H1 (cell line): ENCODE measurements around the gene RNF144A. TPM values are rescaled to one million over a fixed set of nuclear protein-coding genes. Genes with fewer than 3 reads are reported as not detected.

Source experiments
- CTCF ChIA-PET: fragments of 300-600 bp; sonication (Branson Sonifier 250); formaldehyde crosslinking; loops from one replicate; lab custom pipeline; 2021; ENCODE audit not compliant: partially characterized antibody; lab: Charles Lee
- POLR2A ChIA-PET: fragments of 300-600 bp; sonication (Branson Sonifier 250); formaldehyde crosslinking; loops from one replicate; lab custom pipeline; 2021; ENCODE audit warnings: inconsistent platforms; ENCODE audit not compliant: partially characterized antibody; lab: Charles Lee
- DNase-seq, 2 experiments: peaks; one replicate each; pipeline versions ENCODE4 v3.0.0 to v3.0.0-alpha.2; 2010 to 2022; ENCODE audit warnings: low spot score in 2 of 2, low read depth in 1 of 2, mixed read lengths in 1 of 2
- FAIRE-seq: peaks from 2 replicates; lab custom pipeline; 2011; peaks lifted over from hg19 to GRCh38; lab: Jason Lieb, UNC
- H2AFZ ChIP-seq: 2 replicates; pipeline ENCODE4 v1.8.1; 2012; ENCODE audit warnings: low read length, inconsistent platforms
- H2AK5ac ChIP-seq: 2 replicates; pipeline ENCODE4 v1.6.1; 2013; ENCODE audit warnings: low read depth, low read length
- H2BK120ac ChIP-seq: replicated peaks from 2 replicates; pipeline ENCODE3; 2013; ENCODE audit warnings: low read depth, low read length, inconsistent platforms
- H2BK12ac ChIP-seq: 2 replicates; pipeline ENCODE4 v1.6.1; 2013; ENCODE audit warnings: low read depth, low read length
- H2BK15ac ChIP-seq: 2 replicates; pipeline ENCODE4 v1.6.1; 2013; ENCODE audit warnings: low read length
- H2BK20ac ChIP-seq: 2 replicates; pipeline ENCODE4 v1.6.1; 2013; ENCODE audit warnings: low read length
- H2BK5ac ChIP-seq: 2 replicates; pipeline ENCODE4 v1.6.1; 2013; ENCODE audit warnings: low read depth, low read length
- H3K14ac ChIP-seq: 2 replicates; pipeline ENCODE4 v1.6.1; 2013; ENCODE audit warnings: inconsistent platforms; ENCODE audit not compliant: insufficient read length
- H3K18ac ChIP-seq: 2 replicates; pipeline ENCODE4 v1.6.1; 2013; ENCODE audit warnings: low read length; ENCODE audit errors: extremely low read depth
- H3K23ac ChIP-seq: 2 replicates; pipeline ENCODE4 v1.6.1; 2013; ENCODE audit warnings: inconsistent platforms; ENCODE audit not compliant: insufficient read length
- H3K23me2 ChIP-seq: 2 replicates; pipeline ENCODE4 v1.6.1; 2013; ENCODE audit warnings: low read depth, low read length
- H3K27ac ChIP-seq: 2 replicates; pipeline ENCODE4 v1.6.1; 2011; ENCODE audit warnings: low read depth, low read length, inconsistent platforms
- H3K27me3 ChIP-seq, 4 experiments: replicated peaks in 1 of 4; 1 replicate in 1 of 4; 2 replicates in 3 of 4; pipeline versions ENCODE4 v1.6.1 to v1.8.1; 2011 to 2013; ENCODE audit warnings: low read length in 3 of 4, mild to moderate bottlenecking in 3 of 4, inconsistent platforms in 2 of 4, mixed read lengths in 2 of 4, moderate library complexity in 1 of 4; ENCODE audit not compliant: control insufficient read depth in 3 of 4, insufficient read depth in 3 of 4; ENCODE audit errors: extremely low read depth in 1 of 4
- H3K36me3 ChIP-seq, 4 experiments: 2 replicates each; pipeline versions ENCODE4 v1.6.1 to v1.8.1; 2011 to 2013; ENCODE audit warnings: mild to moderate bottlenecking in 4 of 4, low read length in 3 of 4, moderate library complexity in 2 of 4, control low read depth in 1 of 4, inconsistent platforms in 1 of 4; ENCODE audit not compliant: insufficient read depth in 4 of 4, control insufficient read depth in 2 of 4
- H3K4ac ChIP-seq: replicated peaks from 2 replicates; pipeline ENCODE3; 2013; ENCODE audit warnings: low read length, low read depth, mixed read lengths, inconsistent platforms; ENCODE audit not compliant: insufficient read length
- H3K4me1 ChIP-seq, 4 experiments: replicated peaks in 1 of 4; 1 replicate in 1 of 4; 2 replicates in 3 of 4; pipeline versions ENCODE4 v1.6.1 to v1.8.1; 2011 to 2013; ENCODE audit warnings: low read length in 3 of 4, inconsistent platforms in 2 of 4, mixed read lengths in 1 of 4; ENCODE audit not compliant: insufficient read depth in 4 of 4, control insufficient read depth in 3 of 4
- H3K4me2 ChIP-seq, 2 experiments: 2 replicates each; pipeline versions ENCODE4 v1.6.1 to v1.8.1; 2011 to 2013; ENCODE audit warnings: low read depth in 2 of 2, low read length in 2 of 2, control low read depth in 1 of 2, inconsistent platforms in 1 of 2, mild to moderate bottlenecking in 1 of 2; ENCODE audit not compliant: insufficient read depth in 1 of 2
- H3K4me3 ChIP-seq, 4 experiments: fragments of 200-600, 300-600 bp in 1 of 4; sonication (generic), shearing (Covaris generic), sonication (Bioruptor Twin) in 1 of 4; 2 replicates each; pipeline versions ENCODE4 v1.5.1 to v1.8.1; 2011 to 2016; ENCODE audit warnings: low read length in 4 of 4, low read depth in 3 of 4, control low read depth in 2 of 4, inconsistent platforms in 2 of 4, mild to moderate bottlenecking in 2 of 4, mixed read lengths in 1 of 4, moderate library complexity in 1 of 4; ENCODE audit not compliant: insufficient read depth in 2 of 4; ENCODE audit errors: extremely low read depth in 1 of 4
- H3K56ac ChIP-seq: replicated peaks from 2 replicates; pipeline ENCODE3; 2013; ENCODE audit warnings: low read depth, mild to moderate bottlenecking, mixed read lengths, low read length, inconsistent platforms; ENCODE audit not compliant: insufficient read length
- H3K79me1 ChIP-seq: 2 replicates; pipeline ENCODE4 v1.6.1; 2013; ENCODE audit warnings: low read depth, low read length, control low read depth
- H3K79me2 ChIP-seq, 2 experiments: 2 replicates each; pipeline versions ENCODE4 v1.6.1 to v1.8.1; 2012 to 2013; ENCODE audit warnings: low read length in 2 of 2, mild to moderate bottlenecking in 2 of 2, inconsistent platforms in 1 of 2; ENCODE audit not compliant: insufficient read depth in 2 of 2, control insufficient read depth in 1 of 2
- H3K9ac ChIP-seq, 4 experiments: replicated peaks in 1 of 4; 1 replicate in 1 of 4; 2 replicates in 3 of 4; pipeline versions ENCODE4 v1.6.1 to v1.8.1; 2011 to 2013; ENCODE audit warnings: low read depth in 3 of 4, low read length in 3 of 4, control low read depth in 2 of 4, mild to moderate bottlenecking in 2 of 4, moderate library complexity in 2 of 4, inconsistent platforms in 1 of 4; ENCODE audit errors: extremely low read depth in 1 of 4
- H3K9me3 ChIP-seq, 2 experiments: 2 replicates each; pipeline versions ENCODE4 v1.6.1 to v1.8.1; 2012 to 2013; ENCODE audit warnings: mild to moderate bottlenecking in 2 of 2, moderate library complexity in 2 of 2, control low read depth in 1 of 2, inconsistent platforms in 1 of 2, low read depth in 1 of 2, low read length in 1 of 2, mixed read lengths in 1 of 2; ENCODE audit not compliant: insufficient read depth in 2 of 2
- H4K20me1 ChIP-seq, 2 experiments: replicated peaks in 1 of 2; 2 replicates each; pipeline versions ENCODE3 to v1.8.1; 2011 to 2013; ENCODE audit warnings: inconsistent platforms in 2 of 2, low read length in 2 of 2, mild to moderate bottlenecking in 1 of 2; ENCODE audit not compliant: insufficient read depth in 2 of 2, control insufficient read depth in 1 of 2
- H4K5ac ChIP-seq: 2 replicates; pipeline ENCODE4 v1.6.1; 2013; ENCODE audit warnings: low read length, low read depth, mixed read lengths, inconsistent platforms; ENCODE audit not compliant: insufficient read length
- H4K8ac ChIP-seq: 2 replicates; pipeline ENCODE4 v1.8.0; 2013; ENCODE audit warnings: mild to moderate bottlenecking, moderate library complexity, low read length, inconsistent platforms; ENCODE audit not compliant: insufficient read depth; ENCODE audit errors: extremely low read depth
- H4K91ac ChIP-seq: replicated peaks from 2 replicates; pipeline ENCODE3; 2013; ENCODE audit warnings: low read length, mixed read lengths, inconsistent platforms; ENCODE audit not compliant: insufficient read length
- ATF3 ChIP-seq: IDR thresholded peaks from 2 replicates; pipeline ENCODE4 v1.6.1; 2011; ENCODE audit warnings: low read depth, mild to moderate bottlenecking, low read length; ENCODE audit not compliant: insufficient read depth
- BACH1 ChIP-seq: IDR thresholded peaks from 2 replicates; pipeline ENCODE4 v1.6.1; 2012; ENCODE audit warnings: low read length, improper control_type of control experiment
- HDAC6 ChIP-seq: IDR thresholded peaks from one replicate; pipeline ENCODE4 v1.7.1; 2012; ENCODE audit warnings: low read depth, mild to moderate bottlenecking, inconsistent platforms, low read length, moderate library complexity
- MAFK ChIP-seq: IDR thresholded peaks from 2 replicates; pipeline ENCODE4 v1.6.1; 2012; ENCODE audit warnings: low read depth, mild to moderate bottlenecking, improper control_type of control experiment, low read length
- RAD21 ChIP-seq, 2 experiments: IDR thresholded peaks in 1 of 2; conservative IDR thresholded peaks in 1 of 2; 2 replicates each; pipeline ENCODE4 v1.6.1; 2011; ENCODE audit warnings: low read depth in 2 of 2, low read length in 2 of 2, improper control_type of control experiment in 1 of 2, inconsistent platforms in 1 of 2, mild to moderate bottlenecking in 1 of 2, moderate library complexity in 1 of 2
- SIX5 ChIP-seq: IDR thresholded peaks from 2 replicates; pipeline ENCODE4 v1.6.1; 2011; ENCODE audit warnings: mild to moderate bottlenecking, low read depth, low read length
- TAF7 ChIP-seq: optimal IDR thresholded peaks from 2 replicates; pipeline ENCODE3; 2011; ENCODE audit warnings: low read depth, mild to moderate bottlenecking, inconsistent platforms, low read length, moderate library complexity, borderline replicate concordance
- WGBS, 2 experiments: shearing (Covaris generic) in 1 of 2; methylation state at CpG; one replicate each; pipeline versions ENCODE4 v1.1.6 to v1.1.7; 2013 to 2015; ENCODE audit warnings: low lambda C conversion rate in 2 of 2, mixed read lengths in 2 of 2, inconsistent platforms in 1 of 2, low coverage in 1 of 2, missing lambda C conversion rate in 1 of 2; ENCODE audit not compliant: insufficient replicate concordance in 2 of 2, insufficient coverage in 1 of 2, insufficient read length in 1 of 2; ENCODE audit errors: extremely low coverage in 1 of 2, missing lambda C conversion rate in 1 of 2; 5-methylcytosine and 5-hydroxymethylcytosine counted together
- polyA plus RNA-seq, 7 experiments: library from polyadenylated mRNA; depleted of rRNA in 3 of 7; stranded (reverse) in 5 of 7; unstranded in 2 of 7; fragments of >200 nt in 5 of 7; fragments of 200-250 nt in 2 of 7; gene quantifications; 1 replicate in 5 of 7; 2 replicates in 1 of 7; 4 replicates in 1 of 7; pipeline versions ENCODE4 v1.2.1 to v1.2.3, GENCODE V29; 2011 to 2013; ENCODE audit warnings: missing spikeins in 2 of 7, mixed read lengths in 2 of 7
- total RNA-seq: library from RNA; stranded (reverse); fragmentation: NEBNext Ultra II Directional; extraction: Animal tissue kit (Norgen Biotek cat#: 25700); gene quantifications from 2 replicates; pipeline ENCODE4 v1.2.1, GENCODE V29; 2021

RNF144A gene
- total and polyA plus RNA-seq, 2 of the 8 experiments (the other 6 are each of a cell fraction or from before 2014, with no cell fraction given) = 14.0 to 15.0 TPM

GRCh38 chr2:6921321-6921922, 4.2 kb downstream of the RNF144A start:
- Histone ChIP-seq H3K18ac (no peak overlapping the region), H2BK5ac (no peak overlapping the region; the same call in 1 of the 2 replicates), H4K91ac (no peak overlapping the region), H3K23me2 (peaks cover 6% of the 10 kb centered on the region), H4K20me1 (peaks cover 2 to 10% of the 10 kb centered on the region in 2 experiments), H2BK15ac (no peak overlapping the region), H3K14ac (no peak overlapping the region), H3K27me3 (peaks cover 0 to 8% (median 0%) of the 10 kb centered on the region in 4 experiments; a peak in 2 of 7 replicates), H3K4me2 (no peak overlapping the region), H4K8ac (no peak overlapping the region), H3K79me1 (peaks cover 7% of the 10 kb centered on the region; the same call in 1 of the 2 replicates), H3K9ac (no peak overlapping the region), H2BK12ac (no peak overlapping the region), H2BK120ac (no peak overlapping the region), H3K23ac (no peak overlapping the region), H2BK20ac (no peak overlapping the region), H2AK5ac (peak overlapping the region; percentile 26; the same call in 1 of the 2 replicates), H2AFZ (no peak overlapping the region), H3K9me3 (no peaks in the 10 kb centered on the region), H3K56ac (no peak overlapping the region), H3K79me2 (peaks cover 0 to 20% of the 10 kb centered on the region in 2 experiments; a peak in 2 of 4 replicates), H4K5ac (no peak overlapping the region), H3K36me3 (no peaks in the 10 kb centered on the region), H3K4ac (no peak overlapping the region), H3K27ac (no peak overlapping the region), H3K4me1 (peaks cover 3 to 8% (median 5%) of the 10 kb centered on the region in 4 experiments), H3K4me3 (no peak overlapping the region)
- CTCF ChIA-PET = interaction anchor here (0.6 to 3.9 kb wide), 12 partner anchors 11 to 121 kb away, joined by 3 to 16 read pairs (median 3); no protein-coding TSS in a partner anchor
- POLR2A ChIA-PET = interaction anchor here (1.4 kb wide), 1 partner anchor 115 kb away, joined by 3 read pairs; no protein-coding TSS in a partner anchor
- 82% methylated on average over 11 of the region's 11 CpGs; no CpG with 5 or more reads in 1 of the 2 experiments for WGBS, 2 experiments
- DNase-seq (no peak), FAIRE-seq (no peak)
- TF ChIP-seq TAF7 (no peak), SIX5 (no peak), BACH1 (no peak), ATF3 (no peak), MAFK (no peak), HDAC6 (no peak), RAD21 (IDR thresholded peaks at IDR 0.05 in 1 of 2, conservative IDR thresholded peaks at IDR 0.05 in 1 of 2; ENCODE audit: low read depth in 2 of 2, low read length in 2 of 2) (no peak)
